ENCODE measurements around the gene SIRT4.
"Not testable (repeated sequence)": the region's sequence is repeated elsewhere in the genome, so short reads cannot be mapped to it uniquely, and the experiment has no call there.

Gene SIRT4

GRCh38 chr12:120336392-120336791 is 34.3 kb downstream of the SIRT4 start:
- not testable (repeated sequence) for DNase-seq

- DNase-seq: no peak
These were observed 35.6 kb downstream of the SIRT4 start for GRCh38 chr12:120337730-120338129.

GRCh38 chr12:120339256-120339655 is 37.1 kb downstream of the SIRT4 start:
- DNase-seq: no peak

DNA sequence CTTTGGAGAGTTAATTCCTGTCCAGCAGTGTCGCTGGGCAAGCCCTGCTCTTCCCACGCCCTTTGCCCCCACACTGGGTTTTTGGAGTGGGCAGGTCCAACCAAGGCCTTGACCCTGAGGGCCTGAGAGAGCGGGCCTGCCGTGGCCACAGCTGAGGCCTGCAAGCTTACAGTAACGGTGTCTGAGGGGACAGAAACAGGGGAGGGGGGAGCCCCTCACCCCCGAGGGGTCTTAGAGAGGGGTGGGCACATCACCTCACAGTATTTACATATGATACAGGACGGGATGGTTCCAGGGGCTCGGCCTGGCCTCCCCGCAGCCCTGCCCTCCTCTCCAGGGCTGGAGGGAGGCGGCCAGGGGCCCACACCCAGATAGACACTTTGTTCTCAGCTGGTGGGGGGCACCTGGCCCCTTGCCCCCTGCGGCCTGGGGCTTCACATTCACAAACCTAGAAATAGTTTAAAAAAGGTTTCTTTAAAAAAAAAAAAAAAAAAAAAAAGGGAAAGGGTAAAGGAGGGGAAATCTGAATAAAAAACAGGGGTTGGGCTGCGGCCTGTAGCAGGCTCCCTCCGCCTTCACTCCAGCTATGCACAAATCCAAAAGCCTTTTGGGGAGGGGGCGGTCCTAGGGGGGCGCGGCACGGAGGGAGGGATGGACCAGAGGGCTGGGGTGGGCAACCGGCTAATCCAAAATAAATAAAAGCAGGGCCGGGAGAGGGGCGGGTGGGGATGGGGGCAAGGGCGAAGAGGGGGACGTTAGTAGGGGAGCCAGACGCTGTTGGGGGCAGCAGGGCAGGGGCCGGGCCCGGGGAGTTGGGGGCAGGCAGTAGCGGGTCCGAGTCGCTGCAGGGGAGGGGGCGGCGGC is 40.3 kb downstream of the SIRT4 start:
- DNase-seq: no peak

- DNase-seq: no peak
These were observed 41.0 kb downstream of the SIRT4 start for GRCh38 chr12:120343039-120343537.

GRCh38 chr12:120343692-120344091 is 41.6 kb downstream of the SIRT4 start:
- DNase-seq: no peak

GRCh38 chr12:120346031-120346430 is 43.9 kb downstream of the SIRT4 start:
- DNase-seq: no peak

DNA sequence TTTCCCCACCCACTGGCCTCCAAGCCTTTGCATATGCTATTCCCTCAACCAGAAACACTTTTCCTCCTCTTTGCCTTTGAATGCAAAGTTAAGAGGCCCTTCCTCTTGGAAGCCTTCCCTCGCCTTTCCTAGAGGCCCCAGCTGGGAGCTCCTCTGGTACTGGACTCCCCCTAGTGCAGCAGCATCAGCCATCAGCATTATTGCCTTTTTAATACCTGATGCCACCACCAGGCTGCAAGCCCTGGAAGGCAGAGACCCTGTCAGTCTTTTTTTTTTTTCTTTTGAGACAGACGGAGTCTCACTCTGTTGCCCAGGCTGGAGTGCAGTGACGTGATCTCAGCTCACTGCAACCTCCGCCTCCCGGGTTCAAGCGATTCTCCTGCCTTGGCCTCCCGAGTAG is 44.6 kb downstream of the SIRT4 start:
- DNase-seq: no peak

DNA sequence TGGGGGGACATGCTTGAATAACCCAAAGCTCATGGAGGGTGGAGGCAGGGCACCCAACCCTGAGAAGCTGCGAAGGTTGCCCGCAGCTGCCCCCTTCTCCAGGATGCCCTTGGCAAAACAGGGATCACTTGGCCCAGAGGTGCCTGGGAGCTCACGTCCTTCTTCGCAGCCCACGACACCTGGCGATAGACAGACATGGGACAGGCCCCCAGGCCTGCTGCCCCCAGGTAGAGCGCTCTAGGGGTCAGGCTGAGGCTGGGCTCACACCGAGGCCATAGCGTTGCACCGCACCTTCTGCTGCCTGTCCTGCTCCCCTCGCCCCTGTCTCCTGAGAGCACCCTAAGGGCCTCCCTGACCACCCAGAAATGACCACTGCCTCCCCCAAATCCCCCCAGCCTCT is 45.6 kb downstream of the SIRT4 start:
- no peak for DNase-seq

GRCh38 chr12:120350576-120351350 is 48.6 kb downstream of the SIRT4 start:
- DNase-seq: no peak

- no peak for DNase-seq
These were observed 50.0 kb downstream of the SIRT4 start for GRCh38 chr12:120352117-120352516.

DNA sequence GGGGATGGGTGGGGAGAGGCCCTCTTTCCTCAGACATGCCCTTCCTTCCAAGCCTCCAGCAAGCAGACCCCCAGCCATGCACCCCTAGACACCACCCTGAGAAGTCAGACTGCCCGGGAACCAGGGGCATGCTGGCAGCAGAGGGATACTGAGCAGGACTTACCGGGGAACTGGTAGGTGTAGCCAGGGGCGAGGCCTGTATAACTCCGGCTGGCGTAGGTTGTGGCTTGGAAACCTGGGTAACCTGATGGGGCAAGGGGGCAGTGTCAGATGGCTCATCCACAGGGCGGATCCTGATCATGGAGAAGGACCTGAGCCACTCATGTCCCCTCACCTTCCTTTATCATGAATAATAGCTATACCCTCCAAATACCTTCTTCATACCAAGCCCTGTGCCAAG is 51.0 kb downstream of the SIRT4 start:
- DNase-seq: no peak

- DNase-seq: no peak
These were observed 51.6 kb downstream of the SIRT4 start for GRCh38 chr12:120353556-120354317.

DNA sequence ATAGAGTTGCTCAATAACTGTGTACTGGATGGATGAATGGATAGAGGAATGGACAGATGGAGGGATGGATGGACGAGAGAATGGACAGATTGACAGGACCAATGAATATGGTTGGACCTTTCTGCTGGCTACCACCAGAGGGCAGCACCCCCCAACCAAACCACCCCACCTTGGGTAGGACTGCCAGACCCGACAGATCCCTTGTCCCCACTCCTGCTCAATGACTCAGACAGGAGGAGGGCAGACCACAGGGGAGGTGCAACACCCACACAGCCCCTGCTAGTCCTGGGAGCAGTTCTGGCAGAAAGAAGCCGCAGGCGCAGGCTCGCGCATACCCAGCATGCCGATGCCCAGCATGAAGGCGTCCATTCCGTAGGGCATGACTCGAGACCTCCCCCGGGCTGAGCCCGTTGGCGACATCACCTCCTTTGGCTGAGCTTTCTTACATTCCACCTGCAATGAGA is 54.5 kb downstream of the SIRT4 start:
- DNase-seq: peak; percentile 73

GRCh38 chr12:120357104-120357503 is 55.0 kb downstream of the SIRT4 start:
- no peak for DNase-seq

DNA sequence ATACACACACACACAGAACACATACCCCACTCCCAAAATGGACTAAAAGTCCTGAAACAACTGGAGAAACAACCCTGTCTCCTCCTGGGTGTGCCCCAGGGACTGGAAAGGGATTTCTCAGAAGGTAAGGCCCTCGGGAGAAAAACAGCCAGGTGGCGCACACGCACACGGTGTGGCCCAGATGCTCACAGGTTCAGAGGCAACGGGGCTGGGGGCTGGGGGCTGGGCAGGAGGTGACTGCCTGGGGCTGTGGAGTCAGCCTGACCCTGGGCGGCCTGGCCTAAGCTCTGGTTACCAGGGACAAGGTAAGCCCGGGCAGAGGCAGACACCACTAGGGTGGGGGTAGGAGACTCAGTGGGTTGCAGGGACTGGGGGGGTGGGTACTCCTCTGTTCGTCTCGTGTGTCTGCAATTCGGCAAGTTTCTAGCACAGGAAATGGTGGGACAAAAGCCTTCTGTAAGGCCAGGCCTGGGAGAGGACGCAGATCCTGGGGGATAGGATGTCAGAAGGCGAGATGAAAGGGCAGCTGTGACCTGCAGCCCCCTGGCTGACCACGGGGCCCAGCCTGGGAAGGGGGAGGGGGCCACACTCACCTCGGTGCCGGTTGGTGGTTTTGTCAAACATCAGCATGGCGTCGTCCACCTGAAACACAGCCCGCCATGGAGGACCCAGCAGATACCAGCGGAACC is 56.4 kb downstream of the SIRT4 start:
- DNase-seq: no peak

- DNase-seq: no peak
These were observed 57.0 kb downstream of the SIRT4 start for GRCh38 chr12:120359128-120359527.

DNA sequence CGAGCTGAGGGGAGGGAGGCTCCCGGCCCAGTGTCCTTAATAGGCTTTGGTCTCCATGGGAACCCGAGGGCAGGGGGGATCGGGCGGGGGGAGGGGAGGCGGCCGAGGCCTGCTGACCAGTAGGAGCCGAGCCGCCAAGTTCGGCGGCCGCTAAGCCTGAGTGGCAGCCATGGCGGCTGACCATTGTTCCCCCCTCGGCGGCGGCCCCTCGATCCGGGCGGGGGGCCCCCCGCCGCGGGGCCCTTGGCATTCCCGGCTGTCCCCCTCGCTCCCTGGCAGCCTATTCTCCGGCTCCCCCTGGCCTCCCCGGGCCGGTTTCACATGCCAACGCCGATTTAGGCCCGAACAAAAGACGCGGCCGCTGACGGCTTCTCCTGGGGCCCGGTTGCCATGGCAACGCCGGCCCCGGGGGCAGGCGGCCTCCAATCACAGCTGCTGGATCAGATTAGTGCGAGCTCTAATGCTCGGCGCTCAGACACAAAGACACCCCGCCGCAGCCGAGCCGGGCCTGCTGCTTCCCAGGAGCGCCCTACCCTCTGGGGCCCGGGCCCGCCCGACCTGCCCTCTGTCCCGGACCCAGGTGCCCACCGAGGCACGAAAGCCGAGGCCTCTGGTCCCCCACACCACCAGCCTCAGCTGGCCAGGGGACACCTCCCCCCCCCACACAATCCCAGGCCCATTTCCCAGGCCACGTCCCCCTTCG is 59.5 kb downstream of the SIRT4 start:
- peak; percentile 10 for DNase-seq
